ENCODE data around the gene HCN3.

Gene HCN3

GRCh38 chr1:155324037-155324716, 46.9 kb downstream of the HCN3 start:
- Histone ChIP-seq H3K4me3 (ENCODE audit: low read length in 2 of 2) (peak overlapping the region; percentile 76 to 90), H2BK120ac (ENCODE audit: low read depth, low read length) (peak overlapping the region; percentile 5), H2AFZ (ENCODE audit: low read length) (peak overlapping the region; percentile 92), H4K91ac (ENCODE audit: low read depth, low read length, poor library complexity) (no peak overlapping the region), H3K27ac (replicated peaks; ENCODE audit: low read length) (peak overlapping the region; percentile 98), H3K23ac (ENCODE audit: low read depth, low read length, poor library complexity) (peak overlapping the region; percentile 92), H2AK5ac (ENCODE audit: low read depth, low read length) (peak overlapping the region; percentile 85), H3K9ac (ENCODE audit: low read depth, low read length, poor library complexity) (peak overlapping the region; percentile 95), H3K27me3 (ENCODE audit: control insufficient read depth in 3 of 3, insufficient read depth in 3 of 3, low read depth in 1 of 3, low read length in 3 of 3) (no peaks in the 10 kb centered on the region), H3K9me3 (replicated peaks in 1 of 2; ENCODE audit: control insufficient read depth in 2 of 2, insufficient read depth in 1 of 2, low read depth in 1 of 2, low read length in 2 of 2) (no peaks in the 10 kb centered on the region), H3K4me1 (ENCODE audit: control insufficient read depth in 2 of 2, insufficient read depth in 1 of 2, low read depth in 1 of 2, low read length in 2 of 2) (peaks cover 24 to 25% of the 10 kb centered on the region in 2 donors), H3K4me2 (ENCODE audit: insufficient read depth, low read length, poor library complexity, severe bottlenecking) (peak overlapping the region; percentile 96), H3K4ac (ENCODE audit: low read length) (no peak overlapping the region), H2BK12ac (ENCODE audit: low read length) (peak overlapping the region; percentile 41), H3K18ac (ENCODE audit: low read length) (peak overlapping the region; percentile 97), H3K36me3 (replicated peaks in 1 of 2; ENCODE audit: control insufficient read depth in 2 of 2, insufficient read depth in 2 of 2, low read length in 2 of 2) (peaks cover 27 to 64% of the 10 kb centered on the region in 2 donors), H3K14ac (ENCODE audit: low read length) (peak overlapping the region; percentile 94), H2BK5ac (ENCODE audit: low read length) (peak overlapping the region; percentile 89), H4K8ac (ENCODE audit: low read depth, low read length) (no peak overlapping the region), H3K79me1 (ENCODE audit: low read depth, low read length) (peaks cover 19% of the 10 kb centered on the region), H2BK15ac (ENCODE audit: low read length) (peak overlapping the region; percentile 97)
- peak; percentile 90 for DNase-seq (ENCODE audit: low spot score)
- no CpG with 5 or more reads among the region's 44 CpGs for WGBS, 2 donors (ENCODE audit: extremely low coverage in 2 of 2, insufficient read length in 2 of 2, insufficient replicate concordance in 1 of 2)

GRCh38 chr1:155324717-155325602, 47.7 kb downstream of the HCN3 start:
- peak overlapping the region; percentile 97 for H2BK15ac ChIP-seq (ENCODE audit: low read length)
- H3K4me1 ChIP-seq (ENCODE audit: control insufficient read depth in 2 of 2, insufficient read depth in 1 of 2, low read depth in 1 of 2, low read length in 2 of 2), result peaks cover 23 to 24% of the 10 kb centered on the region in 2 donors
- peak overlapping the region; percentile 96 for H3K4me2 ChIP-seq (ENCODE audit: insufficient read depth, low read length, poor library complexity, severe bottlenecking)
- H3K79me1 ChIP-seq (ENCODE audit: low read depth, low read length), result peaks cover 19% of the 10 kb centered on the region
- peak overlapping the region; percentile 96 for H3K18ac ChIP-seq (ENCODE audit: low read length)
- H2BK120ac ChIP-seq (ENCODE audit: low read depth, low read length), result peak overlapping the region; percentile 5
- DNase-seq (ENCODE audit: low spot score), result no peak
- H3K9me3 ChIP-seq (replicated peaks in 1 of 2; ENCODE audit: control insufficient read depth in 2 of 2, insufficient read depth in 1 of 2, low read depth in 1 of 2, low read length in 2 of 2), result no peaks in the 10 kb centered on the region
- WGBS, 2 donors (ENCODE audit: extremely low coverage in 2 of 2, insufficient read length in 2 of 2, insufficient replicate concordance in 1 of 2), result no CpG with 5 or more reads among the region's 59 CpGs
- H4K8ac ChIP-seq (ENCODE audit: low read depth, low read length), result peak overlapping the region; percentile 96
- no peaks in the 10 kb centered on the region for H3K27me3 ChIP-seq (ENCODE audit: control insufficient read depth in 3 of 3, insufficient read depth in 3 of 3, low read depth in 1 of 3, low read length in 3 of 3)
- H2BK12ac ChIP-seq (ENCODE audit: low read length), result peak overlapping the region; percentile 41
- peak overlapping the region; percentile 96 for H3K23ac ChIP-seq (ENCODE audit: low read depth, low read length, poor library complexity)
- H3K4me3 ChIP-seq (ENCODE audit: low read length in 2 of 2), result peak overlapping the region; percentile 76 to 90
- peak overlapping the region; percentile 72 for H4K91ac ChIP-seq (ENCODE audit: low read depth, low read length, poor library complexity)
- peak overlapping the region; percentile 98 for H3K9ac ChIP-seq (ENCODE audit: low read depth, low read length, poor library complexity)
- H3K36me3 ChIP-seq (replicated peaks in 1 of 2; ENCODE audit: control insufficient read depth in 2 of 2, insufficient read depth in 2 of 2, low read length in 2 of 2), result peaks cover 21 to 60% of the 10 kb centered on the region in 2 donors
- H3K14ac ChIP-seq (ENCODE audit: low read length), result peak overlapping the region; percentile 94
- H3K27ac ChIP-seq (replicated peaks; ENCODE audit: low read length), result peak overlapping the region; percentile 75
- peak overlapping the region; percentile 92 for H2AFZ ChIP-seq (ENCODE audit: low read length)
- peak overlapping the region; percentile 98 for H2AK5ac ChIP-seq (ENCODE audit: low read depth, low read length)
- H3K4ac ChIP-seq (ENCODE audit: low read length), result peak overlapping the region; percentile 53
- peak overlapping the region; percentile 53 for H2BK5ac ChIP-seq (ENCODE audit: low read length)

DNA sequence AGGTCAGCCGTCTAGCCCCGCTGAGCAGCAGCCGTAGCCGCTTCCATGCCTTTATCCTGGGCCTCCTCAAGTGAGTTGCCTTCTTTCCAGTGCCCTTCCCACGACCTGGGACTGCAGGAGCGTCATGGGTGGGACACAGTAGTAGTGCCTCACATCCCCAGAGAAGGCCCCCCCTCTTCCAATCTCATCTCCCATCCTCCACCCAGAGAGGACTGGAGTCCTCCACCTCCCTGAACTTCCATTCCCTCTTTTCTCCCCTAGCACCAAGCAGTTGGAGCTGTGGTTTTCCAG, 48.3 kb downstream of the HCN3 start:
- no peaks in the 10 kb centered on the region for H3K9me3 ChIP-seq (replicated peaks in 1 of 2; ENCODE audit: control insufficient read depth in 2 of 2, insufficient read depth in 1 of 2, low read depth in 1 of 2, low read length in 2 of 2)
- peak overlapping the region; percentile 75 for H3K14ac ChIP-seq (ENCODE audit: low read length)
- H2BK12ac ChIP-seq (ENCODE audit: low read length), result no peak overlapping the region
- H4K8ac ChIP-seq (ENCODE audit: low read depth, low read length), result peak overlapping the region; percentile 96
- H3K36me3 ChIP-seq (replicated peaks in 1 of 2; ENCODE audit: control insufficient read depth in 2 of 2, insufficient read depth in 2 of 2, low read length in 2 of 2), result peaks cover 25 to 60% of the 10 kb centered on the region in 2 donors
- WGBS, 2 donors (ENCODE audit: extremely low coverage in 2 of 2, insufficient read length in 2 of 2, insufficient replicate concordance in 1 of 2), result no CpG with 5 or more reads among the region's 6 CpGs
- peak overlapping the region; percentile 96 for H3K23ac ChIP-seq (ENCODE audit: low read depth, low read length, poor library complexity)
- H3K4me3 ChIP-seq (ENCODE audit: low read length in 2 of 2), result peak overlapping the region; percentile 76 to 90
- peak overlapping the region; percentile 98 for H3K9ac ChIP-seq (ENCODE audit: low read depth, low read length, poor library complexity)
- peak overlapping the region; percentile 72 for H4K91ac ChIP-seq (ENCODE audit: low read depth, low read length, poor library complexity)
- peak overlapping the region; percentile 98 for H2AK5ac ChIP-seq (ENCODE audit: low read depth, low read length)
- H3K4me1 ChIP-seq (ENCODE audit: control insufficient read depth in 2 of 2, insufficient read depth in 1 of 2, low read depth in 1 of 2, low read length in 2 of 2), result peaks cover 20 to 24% of the 10 kb centered on the region in 2 donors
- peak overlapping the region; percentile 75 for H2BK15ac ChIP-seq (ENCODE audit: low read length)
- no peaks in the 10 kb centered on the region for H3K27me3 ChIP-seq (ENCODE audit: control insufficient read depth in 3 of 3, insufficient read depth in 3 of 3, low read depth in 1 of 3, low read length in 3 of 3)
- DNase-seq (ENCODE audit: low spot score), result no peak
- peak overlapping the region; percentile 5 for H2BK120ac ChIP-seq (ENCODE audit: low read depth, low read length)
- peak overlapping the region; percentile 96 for H3K4me2 ChIP-seq (ENCODE audit: insufficient read depth, low read length, poor library complexity, severe bottlenecking)
- no peak overlapping the region for H2AFZ ChIP-seq (ENCODE audit: low read length)
- H3K27ac ChIP-seq (replicated peaks; ENCODE audit: low read length), result no peak overlapping the region
- H2BK5ac ChIP-seq (ENCODE audit: low read length), result peak overlapping the region; percentile 53
- peak overlapping the region; percentile 96 for H3K18ac ChIP-seq (ENCODE audit: low read length)
- H3K4ac ChIP-seq (ENCODE audit: low read length), result peak overlapping the region; percentile 53
- H3K79me1 ChIP-seq (ENCODE audit: low read depth, low read length), result peaks cover 19% of the 10 kb centered on the region

DNA sequence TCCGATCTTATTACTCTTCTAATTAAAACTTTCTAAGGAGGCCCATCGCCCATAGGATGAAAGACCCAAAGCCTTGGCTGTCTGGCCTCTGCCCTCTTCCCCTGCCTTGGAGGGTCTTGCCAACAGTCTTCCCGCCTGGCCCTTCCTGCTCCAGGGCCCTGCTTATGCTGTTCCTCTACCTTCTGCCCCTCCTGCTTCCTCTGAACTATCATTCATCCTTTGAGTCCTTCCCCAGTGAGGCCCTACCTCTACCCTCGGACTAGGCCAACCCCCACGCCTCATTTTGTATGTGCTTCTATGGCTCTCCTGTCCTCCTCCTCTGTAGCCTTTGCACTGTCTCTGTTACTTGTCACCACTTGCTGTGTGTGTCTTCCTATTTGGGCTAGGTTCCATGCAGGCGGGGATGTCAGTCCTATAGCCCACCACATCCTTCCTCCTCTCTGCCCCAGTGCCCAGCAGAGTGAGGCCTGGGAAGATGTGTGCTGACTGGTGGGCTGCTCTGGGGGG, 48.8 kb downstream of the HCN3 start:
- H2AK5ac ChIP-seq (ENCODE audit: low read depth, low read length), result no peak overlapping the region
- H3K79me1 ChIP-seq (ENCODE audit: low read depth, low read length), result peaks cover 19% of the 10 kb centered on the region
- H3K9ac ChIP-seq (ENCODE audit: low read depth, low read length, poor library complexity), result peak overlapping the region; percentile 44
- no peak overlapping the region for H2BK12ac ChIP-seq (ENCODE audit: low read length)
- peak overlapping the region in 1 of 2 donors; percentile 11 for H3K4me3 ChIP-seq (ENCODE audit: low read length in 2 of 2)
- H2BK5ac ChIP-seq (ENCODE audit: low read length), result peak overlapping the region; percentile 39
- no peak overlapping the region for H2BK15ac ChIP-seq (ENCODE audit: low read length)
- H3K36me3 ChIP-seq (replicated peaks in 1 of 2; ENCODE audit: control insufficient read depth in 2 of 2, insufficient read depth in 2 of 2, low read length in 2 of 2), result peaks cover 29 to 60% of the 10 kb centered on the region in 2 donors
- H3K9me3 ChIP-seq (replicated peaks in 1 of 2; ENCODE audit: control insufficient read depth in 2 of 2, insufficient read depth in 1 of 2, low read depth in 1 of 2, low read length in 2 of 2), result no peaks in the 10 kb centered on the region
- H3K27ac ChIP-seq (replicated peaks; ENCODE audit: low read length), result no peak overlapping the region
- peaks cover 20% of the 10 kb centered on the region in 2 donors for H3K4me1 ChIP-seq (ENCODE audit: control insufficient read depth in 2 of 2, insufficient read depth in 1 of 2, low read depth in 1 of 2, low read length in 2 of 2)
- peak overlapping the region; percentile 17 for H3K18ac ChIP-seq (ENCODE audit: low read length)
- no peak overlapping the region for H4K8ac ChIP-seq (ENCODE audit: low read depth, low read length)
- H2AFZ ChIP-seq (ENCODE audit: low read length), result no peak overlapping the region
- H3K14ac ChIP-seq (ENCODE audit: low read length), result no peak overlapping the region
- no peak for DNase-seq (ENCODE audit: low spot score)
- no peak overlapping the region for H3K4ac ChIP-seq (ENCODE audit: low read length)
- WGBS, 2 donors (ENCODE audit: extremely low coverage in 2 of 2, insufficient read length in 2 of 2, insufficient replicate concordance in 1 of 2), result no CpG with 5 or more reads among the region's 6 CpGs
- no peak overlapping the region for H2BK120ac ChIP-seq (ENCODE audit: low read depth, low read length)
- no peaks in the 10 kb centered on the region for H3K27me3 ChIP-seq (ENCODE audit: control insufficient read depth in 3 of 3, insufficient read depth in 3 of 3, low read depth in 1 of 3, low read length in 3 of 3)
- H3K4me2 ChIP-seq (ENCODE audit: insufficient read depth, low read length, poor library complexity, severe bottlenecking), result no peak overlapping the region
- H3K23ac ChIP-seq (ENCODE audit: low read depth, low read length, poor library complexity), result peak overlapping the region; percentile 43
- H4K91ac ChIP-seq (ENCODE audit: low read depth, low read length, poor library complexity), result no peak overlapping the region

All from neuronal stem cell (in vitro differentiated cells).